Panc1 (cell line): ENCODE results near the gene FAM174A. TPM values are rescaled to one million over a fixed set of nuclear protein-coding genes. Genes with fewer than 3 reads are reported as not detected.

ENCODE experiments used
- ATAC-seq: fragments of 200-7000 bp; cut with Tn5 transposase; 2 replicates; pipeline ENCODE4 v1.9.1; 2020; ENCODE audit warnings: mild to moderate bottlenecking, moderate library complexity
- BruUV-seq: library from RNA; stranded (reverse); fragments of 400-500 nt; replicated peaks from 2 replicates; lab custom pipeline; 2021; lab: Mats Ljungman, UMichigan
- CTCF ChIA-PET: fragments of 300-600 bp; sonication (Branson Sonifier 250); formaldehyde crosslinking; loops from one replicate; lab custom pipeline; 2022; ENCODE audit warnings: antibody characterized with exemption; lab: Charles Lee
- POLR2A ChIA-PET: fragments of 300-600 bp; sonication (Branson Sonifier 250); formaldehyde crosslinking; loops from one replicate; lab custom pipeline; 2022; ENCODE audit warnings: antibody characterized with exemption; lab: Charles Lee
- DNase-seq: peaks from one replicate; pipeline ENCODE4 v3.0.0-alpha.2; 2010; ENCODE audit warnings: low read depth, low spot score
- H3K27ac ChIP-seq: 2 replicates; pipeline ENCODE4 v1.5.1; 2011; ENCODE audit warnings: mild to moderate bottlenecking, low read length, inconsistent platforms
- H3K27me3 ChIP-seq: fragments of 200-500 bp; sonication (Bioruptor generic); 2 replicates; pipeline ENCODE4 v1.6.0; 2014; ENCODE audit warnings: low read length, inconsistent platforms; ENCODE audit not compliant: control insufficient read depth, insufficient read depth
- H3K36me3 ChIP-seq: fragments of 200-500 bp; sonication (Bioruptor generic); 2 replicates; pipeline ENCODE4 v1.5.1; 2014; ENCODE audit warnings: inconsistent platforms, mild to moderate bottlenecking, low read length, moderate library complexity; ENCODE audit not compliant: control insufficient read depth, insufficient read depth
- H3K4me1 ChIP-seq: 2 replicates; pipeline ENCODE4 v1.5.1; 2011; ENCODE audit warnings: inconsistent platforms, mild to moderate bottlenecking, low read length, moderate library complexity; ENCODE audit not compliant: control insufficient read depth, insufficient read depth
- H3K4me3 ChIP-seq, 2 experiments: 2 replicates each; pipeline ENCODE4 v1.5.1; 2011 to 2012; ENCODE audit warnings: low read depth in 2 of 2, low read length in 2 of 2, mild to moderate bottlenecking in 2 of 2, inconsistent platforms in 1 of 2, moderate library complexity in 1 of 2
- H3K9me3 ChIP-seq: fragments of 200-500 bp; sonication (Bioruptor generic); 2 replicates; pipeline ENCODE4 v1.5.1; 2014; ENCODE audit warnings: low read depth, mild to moderate bottlenecking, inconsistent platforms, low read length, moderate library complexity; ENCODE audit not compliant: control insufficient read depth, insufficient read depth
- POLR2AphosphoS5 ChIP-seq: IDR thresholded peaks from 2 replicates; pipeline ENCODE4 v1.6.1; 2012; ENCODE audit warnings: mild to moderate bottlenecking, low read depth, low read length, moderate library complexity
- SIN3A ChIP-seq: IDR thresholded peaks from 2 replicates; pipeline ENCODE4 v1.6.1; 2012; ENCODE audit warnings: low read depth, mild to moderate bottlenecking, low read length, moderate library complexity, borderline replicate concordance; ENCODE audit not compliant: insufficient read depth
- TCF7L2 ChIP-seq: IDR thresholded peaks from 2 replicates; pipeline ENCODE4 v1.6.1; 2011; ENCODE audit warnings: mild to moderate bottlenecking, low read depth, low read length, inconsistent platforms
- in situ Hi-C: cut with HindIII; loops from 2 replicates; pipeline ENCODE4 v1.10.0; 2016; ENCODE audit warnings: low sequenced_read_pairs, low pct_unique_long_range_greater_than_20kb
- intact Hi-C: fragments of 100-400 bp; cut with micrococcal nuclease; formaldehyde crosslinking; loops from one replicate; pipeline ENCODE4 v1.10.0; 2022; ENCODE audit not compliant: unreplicated experiment
- total RNA-seq: library from RNA; stranded (reverse); gene quantifications from one replicate; pipeline ENCODE4 v1.2.1, GENCODE V29; 2021; ENCODE audit not compliant: unreplicated experiment
- TF ChIP-seq, protein P1 (sequence below): fragments of 450-650 bp; IDR thresholded peaks from 2 replicates; pipeline ENCODE4 v1.5.1; 2017; ENCODE audit warnings: mild to moderate bottlenecking
- TF ChIP-seq, protein P2 (sequence below), 2 experiments: IDR thresholded peaks; 2 replicates each; pipeline ENCODE4 v1.6.1; 2011 to 2012; ENCODE audit warnings: low read depth in 2 of 2, control low read depth in 1 of 2, low read length in 1 of 2, mild to moderate bottlenecking in 1 of 2, moderate library complexity in 1 of 2; ENCODE audit not compliant: insufficient read depth in 1 of 2

The FAM174A gene
- total RNA-seq, 1 experiment from 2014 or later = 11.0 TPM

DNA sequence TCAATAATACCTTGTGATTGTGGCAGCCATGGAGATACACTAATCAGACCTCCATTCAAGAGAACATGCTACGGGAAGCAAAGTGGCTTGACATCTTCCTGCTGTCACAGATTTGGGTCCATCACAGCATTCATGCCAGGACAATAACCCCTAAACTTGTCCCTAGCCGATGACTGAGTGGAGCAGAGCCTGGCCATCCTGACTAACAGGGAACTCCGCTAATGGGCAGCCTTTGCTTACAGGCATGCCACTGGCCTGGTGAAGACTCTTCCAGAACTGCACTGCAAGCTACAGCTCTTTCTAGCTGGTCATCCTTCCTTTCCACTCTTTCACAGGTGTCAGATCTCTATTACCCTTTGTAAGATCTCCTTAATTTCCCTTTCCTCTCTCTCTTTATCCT is 16.0 kb downstream of the FAM174A start:
- Histone ChIP-seq H3K36me3 (no peaks in the 10 kb centered on the region), H3K27me3 (no peaks in the 10 kb centered on the region), H3K27ac (no peak overlapping the region), H3K4me3 (no peak overlapping the region), H3K9me3 (no peaks in the 10 kb centered on the region), H3K4me1 (no peaks in the 10 kb centered on the region)
- ChIA-PET POLR2A (no interaction called here), CTCF (no interaction called here)
- intact Hi-C loops = no loop called here
- in situ Hi-C loops = no loop called here
- BruUV-seq = no TSS peak
- no peak for DNase-seq
- TF ChIP-seq TCF7L2 (no peak), SIN3A (no peak), POLR2AphosphoS5 (no peak)
- TF ChIP-seq, protein P1, sequence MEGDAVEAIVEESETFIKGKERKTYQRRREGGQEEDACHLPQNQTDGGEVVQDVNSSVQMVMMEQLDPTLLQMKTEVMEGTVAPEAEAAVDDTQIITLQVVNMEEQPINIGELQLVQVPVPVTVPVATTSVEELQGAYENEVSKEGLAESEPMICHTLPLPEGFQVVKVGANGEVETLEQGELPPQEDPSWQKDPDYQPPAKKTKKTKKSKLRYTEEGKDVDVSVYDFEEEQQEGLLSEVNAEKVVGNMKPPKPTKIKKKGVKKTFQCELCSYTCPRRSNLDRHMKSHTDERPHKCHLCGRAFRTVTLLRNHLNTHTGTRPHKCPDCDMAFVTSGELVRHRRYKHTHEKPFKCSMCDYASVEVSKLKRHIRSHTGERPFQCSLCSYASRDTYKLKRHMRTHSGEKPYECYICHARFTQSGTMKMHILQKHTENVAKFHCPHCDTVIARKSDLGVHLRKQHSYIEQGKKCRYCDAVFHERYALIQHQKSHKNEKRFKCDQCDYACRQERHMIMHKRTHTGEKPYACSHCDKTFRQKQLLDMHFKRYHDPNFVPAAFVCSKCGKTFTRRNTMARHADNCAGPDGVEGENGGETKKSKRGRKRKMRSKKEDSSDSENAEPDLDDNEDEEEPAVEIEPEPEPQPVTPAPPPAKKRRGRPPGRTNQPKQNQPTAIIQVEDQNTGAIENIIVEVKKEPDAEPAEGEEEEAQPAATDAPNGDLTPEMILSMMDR = no peak
- TF ChIP-seq, protein P2, sequence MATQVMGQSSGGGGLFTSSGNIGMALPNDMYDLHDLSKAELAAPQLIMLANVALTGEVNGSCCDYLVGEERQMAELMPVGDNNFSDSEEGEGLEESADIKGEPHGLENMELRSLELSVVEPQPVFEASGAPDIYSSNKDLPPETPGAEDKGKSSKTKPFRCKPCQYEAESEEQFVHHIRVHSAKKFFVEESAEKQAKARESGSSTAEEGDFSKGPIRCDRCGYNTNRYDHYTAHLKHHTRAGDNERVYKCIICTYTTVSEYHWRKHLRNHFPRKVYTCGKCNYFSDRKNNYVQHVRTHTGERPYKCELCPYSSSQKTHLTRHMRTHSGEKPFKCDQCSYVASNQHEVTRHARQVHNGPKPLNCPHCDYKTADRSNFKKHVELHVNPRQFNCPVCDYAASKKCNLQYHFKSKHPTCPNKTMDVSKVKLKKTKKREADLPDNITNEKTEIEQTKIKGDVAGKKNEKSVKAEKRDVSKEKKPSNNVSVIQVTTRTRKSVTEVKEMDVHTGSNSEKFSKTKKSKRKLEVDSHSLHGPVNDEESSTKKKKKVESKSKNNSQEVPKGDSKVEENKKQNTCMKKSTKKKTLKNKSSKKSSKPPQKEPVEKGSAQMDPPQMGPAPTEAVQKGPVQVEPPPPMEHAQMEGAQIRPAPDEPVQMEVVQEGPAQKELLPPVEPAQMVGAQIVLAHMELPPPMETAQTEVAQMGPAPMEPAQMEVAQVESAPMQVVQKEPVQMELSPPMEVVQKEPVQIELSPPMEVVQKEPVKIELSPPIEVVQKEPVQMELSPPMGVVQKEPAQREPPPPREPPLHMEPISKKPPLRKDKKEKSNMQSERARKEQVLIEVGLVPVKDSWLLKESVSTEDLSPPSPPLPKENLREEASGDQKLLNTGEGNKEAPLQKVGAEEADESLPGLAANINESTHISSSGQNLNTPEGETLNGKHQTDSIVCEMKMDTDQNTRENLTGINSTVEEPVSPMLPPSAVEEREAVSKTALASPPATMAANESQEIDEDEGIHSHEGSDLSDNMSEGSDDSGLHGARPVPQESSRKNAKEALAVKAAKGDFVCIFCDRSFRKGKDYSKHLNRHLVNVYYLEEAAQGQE (IDR thresholded peaks at IDR 0.05; ENCODE audit: insufficient read depth in 1 of 2, low read depth in 2 of 2, low read length in 1 of 2) = no peak
- ATAC-seq = no peak

DNA sequence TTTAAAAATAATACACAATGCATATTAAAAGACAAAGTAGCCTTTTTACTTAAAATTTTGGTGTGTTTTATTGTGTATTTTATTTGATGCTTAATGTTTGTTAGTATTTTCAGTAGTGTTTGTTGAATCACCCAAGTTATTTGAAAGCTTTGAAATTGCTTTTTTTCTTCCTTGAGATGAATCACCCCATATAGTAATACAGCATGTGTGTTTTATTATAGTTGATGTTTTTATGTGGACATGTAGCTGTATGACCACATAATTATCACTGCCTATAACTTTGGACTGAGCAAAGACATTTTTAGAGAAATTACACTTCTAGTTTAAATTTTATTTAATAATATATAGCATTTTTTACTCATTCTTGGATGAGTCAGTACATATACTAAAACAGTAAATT is 18.0 kb downstream of the FAM174A start:
- no TSS peak for BruUV-seq
- POLR2A ChIA-PET = no interaction called here
- no peak for TF ChIP-seq TCF7L2
- no peak for TF ChIP-seq SIN3A
- intact Hi-C loops = no loop called here
- H3K27me3 ChIP-seq = no peaks in the 10 kb centered on the region
- CTCF ChIA-PET = no interaction called here
- in situ Hi-C loops = no loop called here
- DNase-seq (no peak), ATAC-seq (no peak)
- H3K36me3 ChIP-seq = no peaks in the 10 kb centered on the region
- no peak overlapping the region for H3K27ac ChIP-seq
- H3K4me3 ChIP-seq = no peak overlapping the region
- H3K9me3 ChIP-seq = no peaks in the 10 kb centered on the region
- H3K4me1 ChIP-seq = no peaks in the 10 kb centered on the region

DNA sequence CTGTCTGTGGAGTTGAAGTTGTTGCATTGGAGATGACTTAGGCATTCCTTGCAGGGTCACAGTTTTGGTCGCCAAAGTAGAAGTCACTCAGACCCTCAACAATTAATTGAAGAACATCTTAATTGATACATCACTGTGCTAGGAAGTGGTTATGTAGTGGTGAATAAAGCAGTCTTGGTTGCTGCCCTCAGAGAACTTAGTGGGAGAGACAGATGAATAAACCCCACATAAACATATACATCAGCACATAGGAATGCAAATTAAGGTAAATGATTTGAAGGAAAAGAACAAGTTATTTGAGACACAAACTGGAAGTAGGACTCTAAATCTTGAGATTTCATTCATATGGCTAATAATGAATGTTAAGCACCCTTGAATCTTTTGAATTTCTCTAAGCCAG is 25.7 kb downstream of the FAM174A start:
- DNase-seq = no peak
- no peak overlapping the region for H3K27ac ChIP-seq
- intact Hi-C loops (no loop called here), in situ Hi-C loops (no loop called here)
- TF ChIP-seq, protein P2 (IDR thresholded peaks at IDR 0.05; ENCODE audit: insufficient read depth in 1 of 2, low read depth in 2 of 2, low read length in 1 of 2) = no peak
- no peak for TF ChIP-seq TCF7L2
- TF ChIP-seq, protein P1 = no peak
- TF ChIP-seq SIN3A = no peak
- no peak for TF ChIP-seq POLR2AphosphoS5
- ChIA-PET CTCF (no interaction called here), POLR2A (no interaction called here)
- H3K27me3 ChIP-seq = no peaks in the 10 kb centered on the region
- BruUV-seq = no TSS peak
- no peak overlapping the region for H3K4me3 ChIP-seq
- no peaks in the 10 kb centered on the region for H3K36me3 ChIP-seq
- no peaks in the 10 kb centered on the region for H3K4me1 ChIP-seq
- no peak for ATAC-seq
- H3K9me3 ChIP-seq = no peaks in the 10 kb centered on the region
